Ishikawa (cell line): Measurements from ENCODE around the gene OSBPL6.

ENCODE experiments used
- EGR1 ChIP-seq: IDR thresholded peaks from 2 replicates; pipeline ENCODE4 v1.6.1; 2012
- EP300 ChIP-seq: IDR thresholded peaks from 2 replicates; pipeline ENCODE4 v1.6.1; 2012; ENCODE audit warnings: borderline replicate concordance
- FOXM1 ChIP-seq: IDR thresholded peaks from 2 replicates; pipeline ENCODE4 v1.6.1; 2012; ENCODE audit warnings: low read depth, borderline replicate concordance
- MAX ChIP-seq: IDR thresholded peaks from 2 replicates; pipeline ENCODE4 v1.6.1; 2012
- REST ChIP-seq: IDR thresholded peaks from 2 replicates; pipeline ENCODE4 v1.6.1; 2012; ENCODE audit warnings: low read depth, mild to moderate bottlenecking
- TAF1 ChIP-seq: IDR thresholded peaks from 2 replicates; pipeline ENCODE4 v1.6.1; 2012; ENCODE audit warnings: low read depth, mild to moderate bottlenecking
- TCF12 ChIP-seq: IDR thresholded peaks from 2 replicates; pipeline ENCODE4 v1.6.1; 2012; ENCODE audit warnings: low read depth

GRCh38 chr2:178315078-178315477 lies 120.8 kb downstream of the OSBPL6 start:
- no peak for TF ChIP-seq TAF1
- no peak for TF ChIP-seq EGR1
- TF ChIP-seq FOXM1: no peak
- TF ChIP-seq REST: no peak
- no peak for TF ChIP-seq MAX
- TF ChIP-seq TCF12: no peak
- no peak for TF ChIP-seq EP300
